GM12873 (cell line): ENCODE data around the gene PDGFD.

Source experiments
- TF ChIP-seq, protein P1 (sequence below): IDR thresholded peaks from 2 replicates; pipeline ENCODE4 v1.5.1; 2012; ENCODE audit warnings: low read depth, mild to moderate bottlenecking, moderate library complexity, low read length, control low read depth; ENCODE audit not compliant: insufficient read depth; ENCODE audit errors: missing control alignments

Gene PDGFD

DNA sequence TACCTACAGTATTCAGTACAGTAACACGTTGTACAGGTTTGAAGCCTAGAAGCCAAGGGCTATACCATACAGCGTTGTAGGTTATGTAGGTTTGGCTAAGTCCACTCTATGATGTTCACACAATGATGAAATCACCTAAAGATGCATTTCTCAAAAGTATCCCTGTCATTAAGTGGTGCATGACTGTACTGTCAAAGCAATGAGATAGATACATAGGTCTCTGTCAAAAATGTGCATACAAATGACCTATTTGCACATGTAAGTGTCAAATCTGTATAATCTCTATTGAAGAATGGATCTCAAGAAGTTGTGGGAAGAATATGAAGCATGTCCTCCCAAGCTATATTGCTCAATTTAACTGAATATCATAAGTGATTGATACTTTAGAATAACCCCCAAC lies 139.4 kb downstream of the PDGFD start:
- TF ChIP-seq, protein P1, sequence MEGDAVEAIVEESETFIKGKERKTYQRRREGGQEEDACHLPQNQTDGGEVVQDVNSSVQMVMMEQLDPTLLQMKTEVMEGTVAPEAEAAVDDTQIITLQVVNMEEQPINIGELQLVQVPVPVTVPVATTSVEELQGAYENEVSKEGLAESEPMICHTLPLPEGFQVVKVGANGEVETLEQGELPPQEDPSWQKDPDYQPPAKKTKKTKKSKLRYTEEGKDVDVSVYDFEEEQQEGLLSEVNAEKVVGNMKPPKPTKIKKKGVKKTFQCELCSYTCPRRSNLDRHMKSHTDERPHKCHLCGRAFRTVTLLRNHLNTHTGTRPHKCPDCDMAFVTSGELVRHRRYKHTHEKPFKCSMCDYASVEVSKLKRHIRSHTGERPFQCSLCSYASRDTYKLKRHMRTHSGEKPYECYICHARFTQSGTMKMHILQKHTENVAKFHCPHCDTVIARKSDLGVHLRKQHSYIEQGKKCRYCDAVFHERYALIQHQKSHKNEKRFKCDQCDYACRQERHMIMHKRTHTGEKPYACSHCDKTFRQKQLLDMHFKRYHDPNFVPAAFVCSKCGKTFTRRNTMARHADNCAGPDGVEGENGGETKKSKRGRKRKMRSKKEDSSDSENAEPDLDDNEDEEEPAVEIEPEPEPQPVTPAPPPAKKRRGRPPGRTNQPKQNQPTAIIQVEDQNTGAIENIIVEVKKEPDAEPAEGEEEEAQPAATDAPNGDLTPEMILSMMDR: no peak

DNA sequence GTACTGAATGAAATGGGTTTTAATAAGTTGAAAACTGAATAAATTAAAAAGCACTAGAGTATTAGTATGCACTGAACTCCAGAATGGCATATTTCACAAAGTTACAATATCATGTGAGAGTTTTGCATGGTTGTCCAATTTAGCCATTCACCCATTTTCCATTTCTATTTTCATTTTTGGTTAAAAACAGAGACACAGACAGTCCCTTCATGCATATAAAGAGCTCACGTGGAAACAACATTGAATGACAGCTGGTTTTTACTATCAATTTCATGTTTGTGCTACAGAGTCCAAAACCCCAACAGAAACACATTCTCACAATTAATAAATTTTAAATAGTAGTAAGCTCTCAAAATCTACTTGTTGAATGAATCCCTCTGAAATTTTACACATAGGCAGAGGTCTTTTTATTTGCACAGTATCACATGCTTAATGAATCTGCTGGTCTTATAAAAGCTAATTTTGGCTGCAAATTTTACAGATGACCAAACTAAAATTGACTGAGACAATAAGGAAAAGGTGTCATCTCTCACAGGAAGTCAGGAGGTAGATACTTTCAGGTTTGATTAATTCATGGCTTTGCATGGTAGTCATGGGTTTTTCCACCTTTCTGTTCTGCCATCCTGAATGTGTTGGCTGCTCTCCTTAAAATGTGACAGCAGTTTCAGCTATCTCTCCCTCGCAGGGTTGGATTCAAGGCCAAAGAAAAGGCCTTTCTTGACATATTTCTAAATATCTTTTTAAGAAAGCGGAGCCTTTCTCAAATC lies 148.1 kb downstream of the PDGFD start:
- TF ChIP-seq, protein P1: no peak

DNA sequence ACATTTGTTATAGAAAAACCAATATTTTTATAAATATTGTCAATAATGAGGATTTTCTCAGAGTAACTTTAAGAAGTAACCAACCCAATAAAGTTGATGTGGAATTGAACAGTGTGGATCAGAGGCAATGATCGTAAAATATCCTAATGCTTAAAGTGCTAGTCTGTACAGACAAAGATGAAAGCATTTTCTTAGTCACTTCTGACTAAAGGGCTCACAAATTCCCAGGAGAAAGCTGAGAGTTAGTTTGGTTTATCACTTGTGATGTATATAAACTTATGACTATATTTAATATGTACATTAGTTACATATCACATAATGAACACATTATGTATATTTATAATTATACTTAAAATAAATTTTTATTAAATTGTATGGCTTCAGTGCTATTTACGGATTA lies 152.9 kb downstream of the PDGFD start:
- TF ChIP-seq, protein P1: no peak

DNA sequence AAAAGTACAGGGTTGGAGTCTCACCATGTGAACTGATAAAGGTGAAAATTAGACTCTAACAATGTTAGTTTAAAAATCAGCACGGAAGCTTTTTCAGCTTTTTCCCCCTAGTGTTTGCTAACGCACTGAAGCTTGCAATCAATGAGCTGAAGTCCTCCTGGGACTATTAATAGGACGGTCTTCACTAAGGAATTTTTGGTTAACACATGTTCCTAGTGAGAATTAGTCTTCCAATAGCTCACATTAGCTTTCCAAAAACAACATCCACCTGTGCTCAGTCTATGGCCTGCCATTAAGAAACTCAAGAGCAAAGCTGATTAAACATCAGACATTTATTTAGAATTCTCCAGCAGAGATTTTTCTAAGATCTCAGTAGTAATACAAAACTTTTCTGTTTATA lies 154.2 kb downstream of the PDGFD start:
- TF ChIP-seq, protein P1: no peak

DNA sequence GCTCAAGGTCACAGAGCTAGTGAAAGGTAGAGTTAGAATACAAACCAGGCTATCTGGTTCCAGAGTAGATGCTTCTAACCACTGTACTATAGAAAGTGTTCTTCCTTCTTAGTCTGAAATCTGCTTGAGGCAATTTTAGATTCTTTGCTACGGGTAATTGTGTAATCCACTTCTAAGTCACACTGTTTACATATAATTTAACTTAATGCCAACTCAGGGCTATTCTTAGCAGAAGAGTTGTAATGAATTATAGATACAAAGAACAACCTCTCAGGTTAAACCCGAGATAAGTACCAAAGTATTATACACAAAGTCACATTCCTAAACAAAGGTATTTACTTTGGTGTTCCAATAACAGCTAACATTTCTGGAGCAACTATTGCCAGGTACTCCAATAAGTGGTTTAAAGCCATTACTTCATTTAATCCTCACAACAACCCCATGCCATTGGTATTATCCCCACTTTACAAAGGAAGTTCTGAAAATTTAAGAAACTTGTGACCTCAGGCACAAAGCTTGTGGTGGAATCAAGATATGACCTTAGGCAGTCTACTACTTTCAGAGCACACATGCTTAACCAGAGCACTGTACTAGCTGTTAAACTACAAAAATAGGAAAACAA lies 158.6 kb downstream of the PDGFD start:
- TF ChIP-seq, protein P1: no peak

DNA sequence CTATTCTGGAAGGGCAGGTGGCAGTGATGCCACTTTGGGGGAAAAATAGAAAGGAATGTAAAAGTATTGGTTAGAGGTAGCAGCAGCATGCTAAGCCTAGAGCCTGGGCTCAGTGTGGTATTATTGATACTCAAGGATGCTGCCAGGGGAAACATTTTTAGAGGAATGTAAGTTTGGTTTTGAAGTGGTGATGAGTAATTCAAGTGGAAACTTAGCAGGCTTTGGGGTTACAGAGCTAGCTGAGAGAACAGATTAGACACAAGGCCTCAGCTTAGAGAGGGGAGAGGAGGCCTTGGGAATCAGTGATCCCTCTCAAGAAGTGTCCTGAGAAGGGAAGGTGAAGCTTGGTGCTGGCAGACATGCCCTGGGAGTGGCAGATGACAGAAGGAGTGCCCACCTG lies 160.5 kb downstream of the PDGFD start:
- TF ChIP-seq, protein P1: no peak

DNA sequence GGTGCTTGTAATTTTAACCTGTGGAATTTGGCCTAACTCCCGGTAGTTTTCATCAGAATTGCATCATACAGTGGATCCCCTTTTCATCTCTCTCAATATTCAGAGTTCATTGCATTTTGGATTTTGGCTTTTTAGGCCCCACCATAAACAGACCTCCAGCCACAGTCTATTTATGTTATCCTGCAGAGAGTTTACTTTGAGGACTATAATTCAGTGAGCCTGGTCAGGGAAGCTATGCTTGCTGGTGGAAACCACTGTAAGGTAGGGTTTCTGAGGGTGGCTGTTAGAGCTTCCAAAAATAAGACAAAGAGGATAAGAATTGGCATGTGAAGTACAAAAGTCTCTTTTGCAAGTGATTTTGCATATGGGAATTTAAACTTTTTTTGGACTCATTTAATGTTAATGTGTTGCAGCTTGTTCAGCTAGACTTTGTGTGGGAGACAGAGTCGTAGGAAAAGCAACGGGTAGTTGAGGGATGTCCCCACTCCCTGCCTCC lies 162.3 kb downstream of the PDGFD start:
- TF ChIP-seq, protein P1: no peak
